ENCODE results near the gene CCT6B.

The CCT6B gene

GRCh38 chr17:34886831-34887230, 74.4 kb downstream of the CCT6B start:
- no peak for DNase-seq (ENCODE audit: low read depth)

- no peak for DNase-seq (ENCODE audit: low read depth)
These were observed 76.2 kb downstream of the CCT6B start for GRCh38 chr17:34885076-34885475.

DNA sequence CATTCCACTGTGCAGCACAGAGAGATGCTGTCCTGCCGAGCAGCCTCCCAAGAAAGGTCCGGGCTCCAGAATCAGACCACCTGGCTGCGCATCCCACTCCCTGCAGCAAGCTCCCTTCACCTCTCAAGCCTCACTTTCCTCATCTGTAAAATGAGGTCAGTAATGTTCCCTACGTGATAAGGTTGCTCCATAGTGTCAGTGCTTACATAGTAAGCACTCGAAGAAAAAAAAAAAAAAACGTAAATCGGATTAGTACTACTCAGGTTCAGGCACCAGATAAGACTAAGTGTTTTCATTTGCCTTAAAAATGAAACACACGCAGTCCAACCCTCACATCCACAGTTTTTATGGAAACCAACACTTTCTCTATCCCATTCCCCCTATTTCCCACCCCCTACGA, 76.7 kb downstream of the CCT6B start:
- no peak for DNase-seq (ENCODE audit: low read depth)

- no peak for DNase-seq (ENCODE audit: low read depth)
These were observed 77.9 kb downstream of the CCT6B start for GRCh38 chr17:34883106-34884000.

DNA sequence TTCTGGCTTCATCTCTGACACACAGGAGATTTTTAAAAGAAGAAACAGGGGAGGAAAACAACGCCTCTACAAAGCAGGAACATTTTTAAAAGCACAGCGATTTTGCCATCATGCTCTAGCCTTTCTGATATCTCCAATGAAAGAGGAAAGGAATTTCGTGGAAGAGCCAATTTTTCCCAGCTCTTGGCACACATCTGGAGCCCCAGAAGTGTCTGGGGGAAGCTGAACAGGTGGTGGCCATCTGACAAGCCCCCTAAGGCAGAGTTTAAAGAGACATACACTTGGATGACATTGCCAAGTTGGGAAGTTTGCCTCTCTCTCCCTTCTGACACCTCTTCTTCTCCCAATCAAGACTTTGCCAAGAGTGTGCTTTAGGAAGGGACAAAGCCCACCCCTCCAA, 82.1 kb downstream of the CCT6B start:
- DNase-seq (ENCODE audit: low read depth), result no peak
